ENCODE measurements around the gene CCDC92. TPM values are rescaled to one million over a fixed set of nuclear protein-coding genes. Genes with fewer than 3 reads are reported as not detected.

The CCDC92 gene
- total RNA-seq, 1 experiment from 2014 or later: 53.7 TPM

GRCh38 chr12:123924539-123924938 is 48.1 kb downstream of the CCDC92 start:
- Histone ChIP-seq H3K4me3 (ENCODE audit: low read depth in 2 of 2, low read length in 2 of 2) (no peak overlapping the region), H3K36me3 (ENCODE audit: control insufficient read depth, insufficient read depth, low read length) (no peaks in the 10 kb centered on the region), H3K27ac (ENCODE audit: low read length) (no peak overlapping the region), H3K9me3 (ENCODE audit: control insufficient read depth, insufficient read depth, low read depth, low read length) (no peaks in the 10 kb centered on the region), H3K4me1 (ENCODE audit: control insufficient read depth, insufficient read depth, low read length) (no peaks in the 10 kb centered on the region), H3K27me3 (ENCODE audit: control insufficient read depth, insufficient read depth, low read length) (peaks cover 10% of the 10 kb centered on the region; the same call in 1 of the 2 replicates)
- ATAC-seq (no peak), DNase-seq (ENCODE audit: low read depth, low spot score) (no peak)
- in situ Hi-C loops (cut with HindIII; ENCODE audit: low pct_unique_long_range_greater_than_20kb, low sequenced_read_pairs) (no loop called here), intact Hi-C loops (cut with micrococcal nuclease; ENCODE audit: unreplicated experiment) (no loop called here)
- TF ChIP-seq, protein P1, sequence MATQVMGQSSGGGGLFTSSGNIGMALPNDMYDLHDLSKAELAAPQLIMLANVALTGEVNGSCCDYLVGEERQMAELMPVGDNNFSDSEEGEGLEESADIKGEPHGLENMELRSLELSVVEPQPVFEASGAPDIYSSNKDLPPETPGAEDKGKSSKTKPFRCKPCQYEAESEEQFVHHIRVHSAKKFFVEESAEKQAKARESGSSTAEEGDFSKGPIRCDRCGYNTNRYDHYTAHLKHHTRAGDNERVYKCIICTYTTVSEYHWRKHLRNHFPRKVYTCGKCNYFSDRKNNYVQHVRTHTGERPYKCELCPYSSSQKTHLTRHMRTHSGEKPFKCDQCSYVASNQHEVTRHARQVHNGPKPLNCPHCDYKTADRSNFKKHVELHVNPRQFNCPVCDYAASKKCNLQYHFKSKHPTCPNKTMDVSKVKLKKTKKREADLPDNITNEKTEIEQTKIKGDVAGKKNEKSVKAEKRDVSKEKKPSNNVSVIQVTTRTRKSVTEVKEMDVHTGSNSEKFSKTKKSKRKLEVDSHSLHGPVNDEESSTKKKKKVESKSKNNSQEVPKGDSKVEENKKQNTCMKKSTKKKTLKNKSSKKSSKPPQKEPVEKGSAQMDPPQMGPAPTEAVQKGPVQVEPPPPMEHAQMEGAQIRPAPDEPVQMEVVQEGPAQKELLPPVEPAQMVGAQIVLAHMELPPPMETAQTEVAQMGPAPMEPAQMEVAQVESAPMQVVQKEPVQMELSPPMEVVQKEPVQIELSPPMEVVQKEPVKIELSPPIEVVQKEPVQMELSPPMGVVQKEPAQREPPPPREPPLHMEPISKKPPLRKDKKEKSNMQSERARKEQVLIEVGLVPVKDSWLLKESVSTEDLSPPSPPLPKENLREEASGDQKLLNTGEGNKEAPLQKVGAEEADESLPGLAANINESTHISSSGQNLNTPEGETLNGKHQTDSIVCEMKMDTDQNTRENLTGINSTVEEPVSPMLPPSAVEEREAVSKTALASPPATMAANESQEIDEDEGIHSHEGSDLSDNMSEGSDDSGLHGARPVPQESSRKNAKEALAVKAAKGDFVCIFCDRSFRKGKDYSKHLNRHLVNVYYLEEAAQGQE (IDR thresholded peaks at IDR 0.05; ENCODE audit: insufficient read depth in 1 of 2, low read depth in 2 of 2, low read length in 1 of 2): no peak
- no peak for TF ChIP-seq TCF7L2 (IDR thresholded peaks at IDR 0.05; ENCODE audit: low read depth, low read length)
- TF ChIP-seq POLR2AphosphoS5 (IDR thresholded peaks at IDR 0.05; ENCODE audit: low read depth, low read length): no peak
- TF ChIP-seq CTCF (IDR thresholded peaks at IDR 0.05): no peak
- TF ChIP-seq SIN3A (IDR thresholded peaks at IDR 0.05; ENCODE audit: borderline replicate concordance, insufficient read depth, low read depth, low read length): no peak
- POLR2A ChIA-PET: no interaction called here
- no TSS peak for BruUV-seq (replicated peaks)
- CTCF ChIA-PET: interaction anchor here (0.5 kb wide), 1 partner anchor 19 kb away, joined by 8 read pairs; no protein-coding TSS in a partner anchor

DNA sequence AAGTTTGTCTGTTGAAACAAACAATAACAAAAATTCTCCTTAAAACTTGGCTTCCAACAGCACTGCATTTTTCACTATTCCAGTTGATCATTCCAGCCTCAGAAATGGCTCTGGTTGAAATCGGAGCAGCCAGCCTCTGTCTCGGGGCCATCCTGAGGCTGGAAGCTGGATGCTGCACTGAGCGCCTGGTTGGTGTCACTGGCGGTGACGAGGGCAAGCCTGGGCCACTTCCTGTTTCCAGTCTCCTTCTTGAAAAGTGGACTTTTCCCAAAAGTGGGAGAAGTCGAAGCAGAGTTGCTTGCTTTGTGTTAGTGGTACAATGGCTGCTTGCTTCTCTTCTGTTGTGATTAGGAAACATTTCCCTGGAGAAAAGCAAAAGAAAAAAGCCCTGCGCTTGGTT is 48.7 kb downstream of the CCDC92 start:
- H3K27me3 ChIP-seq (ENCODE audit: control insufficient read depth, insufficient read depth, low read length): peaks cover 10% of the 10 kb centered on the region; the same call in 1 of the 2 replicates
- no peaks in the 10 kb centered on the region for H3K4me1 ChIP-seq (ENCODE audit: control insufficient read depth, insufficient read depth, low read length)
- H3K9me3 ChIP-seq (ENCODE audit: control insufficient read depth, insufficient read depth, low read depth, low read length): no peaks in the 10 kb centered on the region
- in situ Hi-C loops (cut with HindIII; ENCODE audit: low pct_unique_long_range_greater_than_20kb, low sequenced_read_pairs): no loop called here
- H3K4me3 ChIP-seq (ENCODE audit: low read depth in 2 of 2, low read length in 2 of 2): no peak overlapping the region
- no peak overlapping the region for H3K27ac ChIP-seq (ENCODE audit: low read length)
- no peak for DNase-seq (ENCODE audit: low read depth, low spot score)
- no peaks in the 10 kb centered on the region for H3K36me3 ChIP-seq (ENCODE audit: control insufficient read depth, insufficient read depth, low read length)
- no peak for TF ChIP-seq TCF7L2 (IDR thresholded peaks at IDR 0.05; ENCODE audit: low read depth, low read length)
- no peak for TF ChIP-seq SIN3A (IDR thresholded peaks at IDR 0.05; ENCODE audit: borderline replicate concordance, insufficient read depth, low read depth, low read length)
- TF ChIP-seq POLR2AphosphoS5 (IDR thresholded peaks at IDR 0.05; ENCODE audit: low read depth, low read length): no peak
- no peak for TF ChIP-seq CTCF (IDR thresholded peaks at IDR 0.05)
- TF ChIP-seq, protein P1 (IDR thresholded peaks at IDR 0.05; ENCODE audit: insufficient read depth in 1 of 2, low read depth in 2 of 2, low read length in 1 of 2): no peak
- ATAC-seq: no peak
- POLR2A ChIA-PET: no interaction called here
- BruUV-seq (replicated peaks): no TSS peak
- intact Hi-C loops (cut with micrococcal nuclease; ENCODE audit: unreplicated experiment): no loop called here
- CTCF ChIA-PET: no interaction called here
